HCEC 1CT (cell line): Measurements from ENCODE around the gene RBBP8.
A peak's percentile ranks its signal among the peaks of the same experiment; 100 is the strongest.
"Not testable (repeated sequence)": the region's sequence is repeated elsewhere in the genome, so short reads cannot be mapped to it uniquely, and the experiment has no call there.

Experiments used
- DNase-seq: peaks from one replicate; pipeline ENCODE4 v3.0.0-alpha.2; 2017

RBBP8 gene

GRCh38 chr18:22946217-22946616, 13.1 kb downstream of the RBBP8 start:
- DNase-seq: no peak

- DNase-seq: no peak
These were observed 13.7 kb downstream of the RBBP8 start for GRCh38 chr18:22946846-22947245.

DNA sequence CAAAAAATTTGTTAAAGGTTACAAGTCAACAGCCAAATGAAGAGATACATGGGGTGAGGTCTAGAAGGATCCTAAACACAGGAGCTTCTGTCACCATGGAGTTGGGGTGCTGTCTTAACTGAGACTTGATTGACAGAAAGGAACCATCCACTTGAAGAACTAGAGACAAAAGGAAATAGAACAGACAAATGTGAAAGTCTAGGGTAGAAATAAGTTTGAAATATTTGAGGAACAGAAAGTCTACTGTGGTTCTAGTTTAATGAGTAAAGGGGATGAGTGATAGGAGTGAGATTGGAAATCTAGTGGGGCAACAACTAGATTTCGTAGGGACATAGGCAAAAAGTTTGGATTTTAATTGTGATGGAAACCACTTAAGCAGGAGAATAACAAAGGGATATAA, 18.7 kb downstream of the RBBP8 start:
- DNase-seq: no peak

GRCh38 chr18:22952525-22952924, 19.4 kb downstream of the RBBP8 start:
- no peak for DNase-seq

DNA sequence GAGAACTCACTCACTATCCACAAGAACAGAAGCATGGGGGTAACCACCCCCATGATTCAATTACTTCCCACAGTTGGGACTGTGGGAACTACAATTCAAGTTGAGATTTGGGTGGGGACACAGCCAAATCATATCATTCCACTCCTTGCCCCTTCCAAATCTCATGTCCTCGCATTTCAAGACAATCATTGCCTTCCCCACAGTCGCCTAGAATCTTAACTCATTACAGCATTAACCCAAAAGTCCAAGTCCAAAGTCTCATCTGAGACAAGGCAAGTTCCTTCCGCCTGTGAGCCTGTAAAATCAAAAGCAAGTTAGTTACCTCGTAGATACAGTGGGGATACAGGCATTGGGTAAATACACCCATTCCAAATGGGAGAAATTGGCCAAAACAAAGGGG, 20.9 kb downstream of the RBBP8 start:
- DNase-seq: not testable (repeated sequence)

- no peak for DNase-seq
These were observed 23.1 kb downstream of the RBBP8 start for GRCh38 chr18:22956226-22956625.

- no peak for DNase-seq
These were observed 28.0 kb downstream of the RBBP8 start for GRCh38 chr18:22961156-22961555.

DNA sequence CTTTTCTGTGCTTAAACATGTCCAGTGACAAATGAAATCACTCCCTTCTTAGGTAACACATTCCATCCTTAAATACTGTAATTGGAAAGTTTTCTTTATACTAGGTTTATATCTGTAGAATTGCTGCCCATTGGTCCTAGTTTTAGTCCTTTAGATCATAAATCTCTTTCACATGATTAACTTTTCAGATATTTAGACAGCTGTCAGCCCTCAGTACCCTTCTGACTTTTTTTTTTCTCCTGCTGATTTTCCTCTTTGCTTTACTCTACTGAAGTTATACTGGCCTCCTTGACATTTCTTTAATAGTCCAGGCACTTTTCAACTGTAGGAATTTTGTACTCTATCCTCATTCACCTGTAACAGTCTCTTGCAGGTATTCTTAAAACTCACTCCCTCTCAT, 28.9 kb downstream of the RBBP8 start:
- DNase-seq: no peak

GRCh38 chr18:22964116-22964515, 31.0 kb downstream of the RBBP8 start:
- no peak for DNase-seq

GRCh38 chr18:22964722-22965121, 31.6 kb downstream of the RBBP8 start:
- DNase-seq: no peak

DNA sequence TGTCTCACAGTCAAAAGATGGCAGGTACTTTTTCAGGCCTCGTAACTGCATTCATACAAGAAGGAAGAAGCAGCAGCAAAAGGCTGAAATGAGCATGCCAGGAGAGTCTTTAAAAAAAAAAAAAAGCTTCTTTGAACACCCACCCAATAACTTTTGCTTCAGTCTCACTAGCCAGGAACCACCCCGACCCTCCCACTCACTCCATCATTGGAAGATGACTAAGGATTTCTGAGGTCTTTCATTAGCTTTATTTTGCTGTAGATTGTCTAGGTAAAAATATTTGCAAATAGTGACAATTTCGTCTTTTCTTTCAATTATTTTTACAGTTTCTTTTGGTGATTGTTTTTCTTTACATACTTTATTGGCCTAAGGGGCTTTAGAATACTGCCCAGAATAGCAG, 37.9 kb downstream of the RBBP8 start:
- no peak for DNase-seq

DNA sequence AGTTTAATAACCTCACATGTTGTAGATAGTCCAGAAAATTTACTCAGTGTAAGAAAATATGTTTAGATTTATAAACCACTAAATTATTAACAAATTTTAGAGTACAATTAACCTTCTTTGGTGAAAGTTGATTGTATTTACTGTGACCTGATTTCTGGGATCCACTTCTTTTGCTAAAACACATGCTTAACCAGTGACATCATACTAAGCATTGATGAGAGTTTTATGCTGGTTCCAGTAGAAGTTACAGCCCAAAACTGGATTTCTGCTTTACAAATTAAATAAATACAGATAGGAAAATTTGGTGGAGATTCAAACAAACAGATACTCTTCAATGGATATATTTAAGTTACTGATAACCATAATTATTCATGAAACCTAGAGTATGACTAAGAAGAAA, 40.9 kb downstream of the RBBP8 start:
- no peak for DNase-seq

DNA sequence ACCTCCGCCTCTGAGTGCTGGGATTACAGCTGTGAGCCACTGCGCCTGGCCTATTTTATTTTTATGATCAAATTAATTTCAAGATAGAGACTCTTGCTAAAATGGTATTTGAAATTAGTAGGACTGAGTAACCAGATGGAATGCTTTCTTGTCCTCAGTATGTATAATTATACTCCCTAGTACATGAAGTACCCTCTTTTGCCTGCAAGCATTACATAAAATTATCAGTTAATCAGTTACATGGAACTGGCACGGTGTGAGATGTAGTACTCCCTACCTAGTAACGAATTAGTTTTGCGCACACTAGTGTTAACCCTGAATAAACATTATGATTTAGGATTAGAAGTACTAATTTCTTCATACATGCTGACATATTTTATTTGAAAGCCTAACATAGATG, 41.6 kb downstream of the RBBP8 start:
- no peak for DNase-seq

GRCh38 chr18:22975508-22975907, 42.4 kb downstream of the RBBP8 start:
- DNase-seq: no peak

DNA sequence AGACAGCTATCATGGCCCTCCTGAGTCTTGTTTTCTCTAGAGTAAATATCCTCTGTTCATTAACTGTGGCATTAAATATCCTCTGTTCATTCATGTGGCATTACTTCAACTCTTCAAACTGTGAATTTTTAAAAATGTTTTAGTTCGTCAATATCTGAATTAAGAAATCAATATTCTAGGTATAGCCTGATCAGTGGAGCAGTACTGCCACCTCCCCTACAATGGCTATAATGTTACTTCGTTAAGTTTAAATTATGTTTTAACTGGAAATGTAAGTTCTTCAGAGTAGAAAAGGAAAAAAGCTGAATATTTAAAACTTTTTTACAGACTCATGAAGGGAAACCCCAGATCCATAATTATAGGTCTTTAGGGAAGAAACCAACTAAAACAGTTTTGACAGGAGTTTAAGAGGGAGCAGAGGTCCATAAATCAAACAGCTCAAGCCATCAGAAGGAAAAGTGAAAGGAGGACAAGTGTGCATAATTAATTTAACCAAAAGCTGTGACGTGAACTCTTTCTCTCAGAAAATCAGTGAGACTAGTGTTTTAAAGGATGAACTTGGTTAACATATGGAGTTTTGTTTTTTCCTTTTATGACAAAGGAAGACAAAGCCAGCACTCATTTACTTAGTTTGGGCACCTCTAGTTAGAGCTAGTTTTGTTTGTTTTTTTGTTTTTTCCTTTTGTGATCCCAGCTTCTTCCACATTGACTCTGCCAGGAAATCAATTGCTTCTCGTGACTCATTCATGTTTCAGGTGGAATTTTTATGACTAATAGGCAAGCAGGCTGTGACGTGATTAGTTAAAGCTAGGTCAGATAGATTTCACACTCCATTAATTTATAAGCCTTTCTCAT, 44.9 kb downstream of the RBBP8 start:
- DNase-seq: peak; percentile 87

DNA sequence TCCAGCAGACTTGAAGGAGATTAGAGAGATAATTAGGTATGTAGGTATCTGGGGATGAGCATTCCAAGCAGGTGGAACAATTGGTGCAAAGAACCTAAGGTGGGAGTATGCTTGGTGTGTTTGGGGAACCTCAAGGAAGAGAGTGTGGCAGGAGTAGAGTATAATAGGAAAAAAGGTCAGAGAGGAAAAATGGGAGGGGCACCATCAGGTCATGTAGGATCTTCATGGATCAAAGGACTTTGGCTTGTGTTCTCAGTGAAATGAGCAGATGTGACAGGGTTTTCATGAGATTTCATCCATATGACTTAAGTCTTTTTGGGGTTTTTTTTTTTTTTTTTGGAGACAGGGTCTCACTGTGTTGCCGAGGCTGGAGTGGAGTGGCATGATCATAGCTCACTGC, 47.3 kb downstream of the RBBP8 start:
- DNase-seq: no peak

DNA sequence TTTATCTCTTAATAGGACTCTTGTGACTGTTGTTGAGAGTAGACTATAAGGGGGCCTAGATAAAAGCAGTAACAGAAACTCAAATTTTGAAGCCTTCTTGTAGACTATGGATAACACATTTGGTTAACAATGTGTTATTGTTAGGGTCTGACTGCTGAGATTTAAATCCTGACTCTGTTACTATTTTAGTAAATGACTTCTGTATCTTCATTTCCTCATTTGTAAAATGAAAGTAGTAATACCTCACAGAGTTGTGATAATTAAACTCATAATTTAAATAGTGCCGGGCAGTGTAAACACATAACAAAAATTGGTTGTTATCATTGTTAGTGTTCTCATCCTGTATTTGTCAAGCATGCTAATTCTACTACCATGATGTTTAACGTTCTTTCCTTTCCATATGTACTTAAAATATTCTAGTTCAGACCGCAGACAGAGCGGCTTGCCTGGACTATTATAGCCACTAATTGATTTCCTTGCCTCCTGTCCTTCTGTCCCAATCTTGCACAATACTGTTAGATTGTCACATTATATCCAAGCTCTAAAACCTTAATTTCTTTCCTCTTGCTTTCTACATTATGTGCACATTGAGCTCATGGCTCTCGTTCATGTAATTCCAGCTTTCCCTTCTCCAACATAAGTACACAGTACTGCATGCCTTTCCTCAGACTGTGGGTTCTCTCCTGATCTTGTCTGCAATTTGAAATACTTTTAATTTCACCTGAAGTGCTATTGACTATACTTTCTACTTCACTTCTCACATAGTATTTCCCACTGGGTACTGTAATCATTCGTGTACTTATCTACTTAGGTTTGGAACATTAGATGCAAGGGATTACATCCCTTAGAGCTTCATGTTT, 48.4 kb downstream of the RBBP8 start:
- DNase-seq: no peak

DNA sequence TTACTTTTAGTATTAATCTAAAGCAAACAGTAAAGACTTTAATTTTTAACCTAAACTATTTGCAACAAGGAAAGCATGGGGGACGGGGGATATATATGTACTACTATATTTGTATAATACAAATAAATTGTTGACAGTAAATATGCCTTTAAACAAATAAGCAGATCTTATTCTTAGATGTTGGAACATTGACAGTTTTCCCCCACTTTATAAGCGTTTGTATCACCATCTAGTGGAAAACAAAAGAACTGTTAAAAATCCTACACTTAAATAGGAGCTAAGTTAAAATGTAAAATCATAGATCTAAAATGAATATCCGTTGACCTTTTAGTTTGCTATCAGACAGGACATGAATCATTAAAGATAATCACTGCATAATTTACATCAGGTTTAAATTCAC, 50.0 kb downstream of the RBBP8 start:
- DNase-seq: peak; percentile 66

DNA sequence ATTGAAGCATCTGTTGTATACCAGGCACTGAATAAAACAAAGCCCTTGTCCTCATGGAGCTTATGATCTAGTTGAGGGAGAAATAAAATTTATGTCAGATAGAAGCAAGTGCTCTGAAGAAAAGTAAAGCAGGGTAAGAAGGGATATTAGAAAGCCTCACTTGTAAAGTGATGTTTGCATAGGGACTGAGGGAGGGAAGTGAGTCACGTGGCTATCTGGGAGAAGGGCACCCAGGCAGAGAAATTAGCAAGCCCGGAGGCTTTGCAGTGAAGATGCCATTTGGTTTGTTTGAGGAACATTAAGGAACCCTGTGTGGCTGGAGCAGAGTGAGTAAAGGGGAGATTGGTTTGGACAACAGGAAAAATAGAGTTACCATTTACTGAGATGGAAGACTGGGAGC, 52.1 kb downstream of the RBBP8 start:
- DNase-seq: no peak

DNA sequence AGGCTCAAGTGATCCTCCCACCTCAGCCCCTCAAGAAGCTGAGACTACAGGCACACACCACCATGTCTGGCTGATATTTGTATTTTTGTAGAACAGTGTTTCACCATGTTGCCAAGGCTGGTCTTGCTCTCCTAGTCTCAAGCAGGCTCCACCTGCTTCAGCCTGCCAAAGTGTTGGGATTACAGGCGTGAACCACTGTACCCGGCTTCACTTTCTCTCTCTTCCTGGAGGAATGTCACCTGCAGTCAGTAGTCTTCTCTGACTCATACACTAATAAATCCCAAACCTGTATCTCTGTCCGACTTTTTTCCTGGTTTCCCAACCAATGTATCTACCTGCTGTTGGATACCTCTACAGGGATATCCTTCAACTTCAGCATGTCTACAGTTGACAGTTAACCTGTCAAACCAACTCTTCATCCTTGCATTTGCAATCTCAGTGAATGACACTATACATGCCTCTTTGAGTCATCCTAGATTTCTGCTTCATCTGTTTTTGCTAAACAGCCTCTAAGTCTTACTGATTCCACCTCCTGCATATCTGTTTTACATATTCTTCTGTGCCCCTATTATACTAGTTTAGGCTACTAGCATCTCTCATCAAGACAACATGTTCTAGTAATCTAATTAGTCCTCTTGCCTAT, 54.5 kb downstream of the RBBP8 start:
- no peak for DNase-seq

DNA sequence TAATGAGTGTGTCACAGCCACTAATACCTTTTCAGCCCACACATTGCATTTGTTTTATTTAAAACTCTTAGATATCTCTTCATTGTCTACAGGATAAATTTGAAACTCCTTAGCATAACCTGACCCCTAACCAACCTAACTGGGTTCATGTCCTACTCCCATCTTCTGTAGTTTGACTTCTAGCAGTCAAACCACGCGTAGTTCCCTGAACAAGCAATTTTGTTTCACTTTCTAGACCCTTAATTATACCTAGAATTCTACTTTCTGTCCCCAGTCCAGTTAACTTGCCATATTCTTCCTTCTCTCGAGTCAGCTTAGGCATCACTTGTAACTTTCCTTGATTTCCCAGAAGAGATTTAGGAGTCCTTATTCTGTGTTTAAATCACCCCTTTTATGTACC, 55.1 kb downstream of the RBBP8 start:
- DNase-seq: no peak

- no peak for DNase-seq
These were observed 65.2 kb downstream of the RBBP8 start for GRCh38 chr18:22998344-22998743.

DNA sequence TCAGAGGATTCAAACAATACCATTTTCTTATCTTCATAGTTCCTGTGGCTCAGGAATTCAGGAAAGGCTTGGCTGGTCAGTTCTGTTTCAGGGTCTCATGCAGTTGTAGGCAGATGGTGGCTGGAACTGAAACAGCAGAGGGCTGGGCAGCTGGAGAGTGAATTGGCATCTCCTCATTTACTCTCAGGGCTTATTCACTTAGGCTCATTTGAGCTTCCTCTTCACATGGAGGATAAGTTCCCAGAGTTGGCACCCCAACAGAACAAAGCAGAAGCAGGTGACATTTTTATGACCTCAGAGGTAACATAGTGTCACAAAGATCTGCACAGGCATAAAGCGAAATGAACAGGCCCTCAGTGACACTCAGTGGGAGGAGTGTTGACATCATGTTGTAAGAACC, 66.1 kb downstream of the RBBP8 start:
- DNase-seq: peak; percentile 1

DNA sequence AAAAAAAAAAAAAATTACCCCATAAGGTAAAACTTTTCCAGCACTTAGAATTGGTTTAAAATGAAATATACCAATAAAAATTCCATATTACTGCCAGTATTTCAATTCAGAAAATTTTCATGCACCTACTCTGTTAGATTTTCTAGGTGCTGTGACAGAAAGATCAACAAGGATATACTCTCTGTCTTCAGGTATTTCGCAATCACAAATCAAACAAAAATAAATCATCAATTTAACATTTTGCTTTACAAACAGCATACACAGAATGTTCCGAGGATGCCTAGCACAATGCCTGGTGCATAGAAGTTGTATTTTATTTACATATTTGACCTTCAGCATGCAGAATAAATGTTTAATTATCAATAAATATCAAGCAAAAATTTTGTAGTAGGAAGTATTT, 66.5 kb downstream of the RBBP8 start:
- no peak for DNase-seq
